PC-9 (cell line): Measurements from ENCODE around the gene AADACL2. TPM values are rescaled to one million over a fixed set of nuclear protein-coding genes. Genes with fewer than 3 reads are reported as not detected.

ENCODE experiments used
- BruUV-seq: library from RNA; stranded (reverse); fragments of 400-500 nt; replicated peaks from 2 replicates; lab custom pipeline; 2021; lab: Mats Ljungman, UMichigan
- CTCF ChIA-PET: fragments of 300-600 bp; sonication (Branson Sonifier 250); formaldehyde crosslinking; loops from one replicate; lab custom pipeline; 2022; ENCODE audit warnings: antibody characterized with exemption; lab: Charles Lee
- POLR2A ChIA-PET: fragments of 300-600 bp; sonication (Branson Sonifier 250); formaldehyde crosslinking; loops from one replicate; lab custom pipeline; 2022; ENCODE audit warnings: antibody characterized with exemption; ENCODE audit not compliant: unreplicated experiment; lab: Charles Lee
- DNase-seq, 2 experiments: peaks; one replicate each; pipeline versions ENCODE4 v3.0.0 to v3.0.0-alpha.2; 2015 to 2022; ENCODE audit warnings: mixed read lengths in 1 of 2
- H2AFZ ChIP-seq: fragments of 200-600 bp; sonication (generic); 2 replicates; pipeline ENCODE4 v1.8.1; 2017; ENCODE audit warnings: antibody characterized with exemption
- H3F3A ChIP-seq: fragments of 200-600 bp; sonication (generic); 2 replicates; pipeline ENCODE4 v1.8.1; 2017; ENCODE audit warnings: antibody characterized with exemption, mild to moderate bottlenecking, low read depth; ENCODE audit not compliant: insufficient read depth
- H3K27ac ChIP-seq: fragments of 200-600 bp; sonication (generic); 2 replicates; pipeline ENCODE4 v1.6.1; 2016; ENCODE audit warnings: mixed run types
- H3K27me3 ChIP-seq: fragments of 200-600 bp; sonication (generic); 2 replicates; pipeline ENCODE4 v1.6.1; 2016; ENCODE audit warnings: low read depth, mixed run types; ENCODE audit not compliant: insufficient read depth
- H3K36me3 ChIP-seq: fragments of 200-600 bp; sonication (generic); 2 replicates; pipeline ENCODE4 v1.6.1; 2016; ENCODE audit warnings: low read depth, mixed run types
- H3K4me1 ChIP-seq: fragments of 200-600 bp; sonication (generic); replicated peaks from 2 replicates; pipeline ENCODE4 v1.6.1; 2016; ENCODE audit warnings: mixed run types; ENCODE audit not compliant: insufficient read depth
- H3K4me2 ChIP-seq: fragments of 200-600 bp; sonication (generic); 2 replicates; pipeline ENCODE4 v1.6.1; 2017; ENCODE audit warnings: mixed run types
- H3K4me3 ChIP-seq: fragments of 200-600 bp; sonication (generic); 2 replicates; pipeline ENCODE4 v1.6.1; 2016; ENCODE audit warnings: mixed run types
- H3K79me2 ChIP-seq: fragments of 200-600 bp; sonication (generic); 2 replicates; pipeline ENCODE4 v1.6.1; 2017; ENCODE audit warnings: low read depth, mixed run types
- H3K9me2 ChIP-seq: fragments of 200-600 bp; sonication (generic); 2 replicates; pipeline ENCODE4 v1.8.1; 2017; ENCODE audit warnings: mild to moderate bottlenecking; ENCODE audit not compliant: insufficient read depth
- H3K9me3 ChIP-seq: fragments of 200-600 bp; sonication (generic); 2 replicates; pipeline ENCODE4 v1.8.1; 2016; ENCODE audit warnings: low read depth; ENCODE audit not compliant: insufficient read depth
- H4K20me1 ChIP-seq: fragments of 200-600 bp; sonication (generic); 2 replicates; pipeline ENCODE4 v1.8.1; 2017; ENCODE audit not compliant: insufficient read depth
- EZH2 ChIP-seq: fragments of 200-600 bp; sonication (generic); IDR thresholded peaks from 2 replicates; pipeline ENCODE4 v1.8.0; 2017; ENCODE audit warnings: antibody characterized with exemption, low read depth
- intact Hi-C: fragments of 100-400 bp; cut with micrococcal nuclease; formaldehyde crosslinking; loops from one replicate; pipeline ENCODE4 v1.10.0; 2022; ENCODE audit not compliant: unreplicated experiment
- total RNA-seq: library from RNA; stranded (reverse); gene quantifications from 2 replicates; pipeline ENCODE4 v1.2.3, GENCODE V29; 2021
- TF ChIP-seq, protein P1 (sequence below): fragments of 200-600 bp; sonication (generic); conservative IDR thresholded peaks from 2 replicates; pipeline ENCODE4 v1.6.1; 2017; ENCODE audit warnings: mixed run types, antibody characterized with exemption, mild to moderate bottlenecking, moderate library complexity

The AADACL2 gene
- total RNA-seq, 1 experiment from 2014 or later = not detected

DNA sequence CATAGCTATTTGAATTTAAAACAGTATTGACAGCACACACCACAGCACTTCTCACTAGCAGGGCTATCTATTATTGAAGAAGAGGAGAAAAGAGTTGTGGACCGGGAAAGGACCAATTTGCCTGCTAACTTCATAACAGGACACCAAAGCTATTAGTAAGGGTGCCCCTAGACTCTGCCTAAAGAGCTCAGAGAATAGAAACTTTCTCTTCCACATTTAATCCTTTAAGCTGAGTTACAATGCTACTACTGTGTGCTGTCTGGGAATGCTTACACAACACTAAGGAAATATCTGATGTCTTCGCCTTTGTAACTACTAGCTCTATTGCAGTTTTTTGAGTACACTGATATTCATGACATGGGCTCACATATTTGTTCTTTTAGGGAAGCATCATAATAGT lies 66.7 kb downstream of the AADACL2 start:
- no peaks in the 10 kb centered on the region; the same call in 1 of the 2 replicates for H3K9me2 ChIP-seq
- no peak overlapping the region for H3K4me2 ChIP-seq
- no peaks in the 10 kb centered on the region for H3K36me3 ChIP-seq
- no peak overlapping the region for H3K4me3 ChIP-seq
- H3K4me1 ChIP-seq = no peaks in the 10 kb centered on the region; the same call in 1 of the 2 replicates
- H3K79me2 ChIP-seq = no peaks in the 10 kb centered on the region
- TF ChIP-seq EZH2 = no peak
- TF ChIP-seq, protein P1, sequence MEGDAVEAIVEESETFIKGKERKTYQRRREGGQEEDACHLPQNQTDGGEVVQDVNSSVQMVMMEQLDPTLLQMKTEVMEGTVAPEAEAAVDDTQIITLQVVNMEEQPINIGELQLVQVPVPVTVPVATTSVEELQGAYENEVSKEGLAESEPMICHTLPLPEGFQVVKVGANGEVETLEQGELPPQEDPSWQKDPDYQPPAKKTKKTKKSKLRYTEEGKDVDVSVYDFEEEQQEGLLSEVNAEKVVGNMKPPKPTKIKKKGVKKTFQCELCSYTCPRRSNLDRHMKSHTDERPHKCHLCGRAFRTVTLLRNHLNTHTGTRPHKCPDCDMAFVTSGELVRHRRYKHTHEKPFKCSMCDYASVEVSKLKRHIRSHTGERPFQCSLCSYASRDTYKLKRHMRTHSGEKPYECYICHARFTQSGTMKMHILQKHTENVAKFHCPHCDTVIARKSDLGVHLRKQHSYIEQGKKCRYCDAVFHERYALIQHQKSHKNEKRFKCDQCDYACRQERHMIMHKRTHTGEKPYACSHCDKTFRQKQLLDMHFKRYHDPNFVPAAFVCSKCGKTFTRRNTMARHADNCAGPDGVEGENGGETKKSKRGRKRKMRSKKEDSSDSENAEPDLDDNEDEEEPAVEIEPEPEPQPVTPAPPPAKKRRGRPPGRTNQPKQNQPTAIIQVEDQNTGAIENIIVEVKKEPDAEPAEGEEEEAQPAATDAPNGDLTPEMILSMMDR = no peak
- H3K9me3 ChIP-seq = no peaks in the 10 kb centered on the region
- ChIA-PET CTCF (no interaction called here), POLR2A (no interaction called here)
- H3F3A ChIP-seq = no peaks in the 10 kb centered on the region
- H3K27ac ChIP-seq = no peak overlapping the region
- BruUV-seq = no TSS peak
- intact Hi-C loops = no loop called here
- H4K20me1 ChIP-seq = no peaks in the 10 kb centered on the region
- H3K27me3 ChIP-seq = no peaks in the 10 kb centered on the region
- no peak for DNase-seq
- H2AFZ ChIP-seq = no peak overlapping the region

DNA sequence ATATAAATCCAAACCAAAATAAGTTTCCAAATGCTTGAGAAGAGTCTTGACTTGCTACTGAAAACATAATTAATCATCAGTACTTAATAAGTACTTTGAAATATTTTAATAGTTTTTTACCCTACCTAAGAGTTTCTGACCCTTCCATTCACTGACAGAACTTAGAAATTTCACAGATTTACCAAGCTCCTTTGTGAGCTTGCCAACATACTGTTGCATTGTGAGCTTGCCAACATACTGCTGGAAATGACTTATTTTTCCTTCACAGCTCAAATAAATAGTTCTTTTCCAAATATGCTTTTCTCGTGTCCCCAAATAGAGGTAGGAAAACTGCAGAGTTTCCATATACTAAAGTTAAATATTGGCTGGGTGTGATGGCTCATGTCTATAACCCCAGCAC lies 70.5 kb downstream of the AADACL2 start:
- BruUV-seq = no TSS peak
- Histone ChIP-seq H3K9me3 (peaks cover 3% of the 10 kb centered on the region; the same call in 1 of the 2 replicates), H3K9me2 (no peaks in the 10 kb centered on the region; the same call in 1 of the 2 replicates), H4K20me1 (no peaks in the 10 kb centered on the region), H3K79me2 (no peaks in the 10 kb centered on the region), H3K27ac (no peak overlapping the region), H3F3A (no peaks in the 10 kb centered on the region), H2AFZ (no peak overlapping the region), H3K36me3 (no peaks in the 10 kb centered on the region), H3K4me1 (no peaks in the 10 kb centered on the region; the same call in 1 of the 2 replicates), H3K4me2 (no peak overlapping the region), H3K27me3 (no peaks in the 10 kb centered on the region), H3K4me3 (no peak overlapping the region)
- TF ChIP-seq EZH2 = no peak
- TF ChIP-seq, protein P1 = no peak
- intact Hi-C loops = no loop called here
- POLR2A ChIA-PET = no interaction called here
- no peak for DNase-seq
- CTCF ChIA-PET = no interaction called here

DNA sequence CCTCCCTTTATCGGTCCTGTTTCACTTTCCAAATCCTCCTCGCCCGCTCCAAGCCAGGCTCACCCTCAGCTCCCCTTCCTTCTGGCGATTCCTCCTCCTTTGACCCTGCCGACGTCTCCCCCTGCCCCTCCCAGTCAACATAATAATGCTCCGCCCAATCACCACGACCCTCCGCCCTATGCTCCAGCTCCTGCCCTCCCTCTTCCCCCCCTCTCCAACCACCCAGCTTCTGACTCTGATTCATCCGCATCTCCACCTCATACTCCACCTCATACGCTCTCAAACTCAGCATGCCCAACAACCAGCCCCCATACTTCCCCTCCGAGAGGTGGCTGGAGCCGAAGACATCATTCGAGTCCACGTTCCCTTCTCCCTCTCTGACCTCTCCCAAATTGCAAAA lies 73.1 kb downstream of the AADACL2 start:
- Histone ChIP-seq H3K27me3 (no peaks in the 10 kb centered on the region), H2AFZ (no peak overlapping the region), H4K20me1 (no peaks in the 10 kb centered on the region), H3K4me2 (no peak overlapping the region), H3K4me1 (no peaks in the 10 kb centered on the region), H3K9me2 (no peaks in the 10 kb centered on the region; the same call in 1 of the 2 replicates), H3K4me3 (no peak overlapping the region), H3K79me2 (no peaks in the 10 kb centered on the region), H3F3A (no peaks in the 10 kb centered on the region), H3K27ac (no peak overlapping the region), H3K36me3 (no peaks in the 10 kb centered on the region), H3K9me3 (peaks cover 3% of the 10 kb centered on the region; the same call in 1 of the 2 replicates)
- BruUV-seq = no TSS peak
- no peak for DNase-seq
- ChIA-PET POLR2A (no interaction called here), CTCF (no interaction called here)
- intact Hi-C loops = no loop called here
- TF ChIP-seq, protein P1 = no peak
- no peak for TF ChIP-seq EZH2

Other genes starting within 250 kb of the AADACL2 start
- gene AADAC, start 80.2 kb downstream of the AADACL2 start, total RNA-seq = 2.8 and 4.7 TPM in 2 replicates
- gene SUCNR1, start 139.7 kb downstream of the AADACL2 start, total RNA-seq = not detected in 2 replicates